GM23248 (cell line): ENCODE results near the gene SMYD1.

Experiments
- EZH2 ChIP-seq: fragments of 200-600 bp; sonication (generic); IDR thresholded peaks from 2 replicates; pipeline ENCODE4 v1.6.1; 2018; ENCODE audit warnings: antibody characterized with exemption, mild to moderate bottlenecking; ENCODE audit not compliant: insufficient read depth, poor library complexity, severe bottlenecking
- EZH2phosphoT487 ChIP-seq: fragments of 200-600 bp; sonication (generic); IDR thresholded peaks from 2 replicates; pipeline ENCODE4 v1.6.1; 2018; ENCODE audit warnings: antibody characterized with exemption, moderate library complexity, mild to moderate bottlenecking, low read depth; ENCODE audit not compliant: insufficient read depth

DNA sequence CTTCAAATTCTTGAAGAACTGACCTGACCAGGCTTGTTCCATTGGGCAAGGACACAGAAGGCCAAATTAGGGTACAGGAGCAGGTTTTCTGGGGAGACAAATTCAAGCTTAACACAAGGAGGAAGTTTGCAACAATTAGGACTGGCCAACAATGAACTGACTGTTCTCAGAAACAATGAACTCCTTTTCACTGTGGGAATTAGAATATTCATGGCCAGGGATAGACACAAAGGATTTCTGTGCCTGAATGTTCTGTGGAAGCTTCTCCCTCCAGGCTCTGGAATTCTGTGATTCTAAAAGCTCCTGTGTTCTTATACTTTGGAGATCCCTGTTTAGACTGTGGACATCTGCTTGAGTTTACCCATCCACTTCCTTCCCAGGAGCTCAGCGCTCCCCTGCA is 15.2 kb downstream of the SMYD1 start:
- TF ChIP-seq EZH2phosphoT487 (no peak), EZH2 (no peak)
